Left lobe of liver (tissue), 2 donors: Measurements from ENCODE around the gene ZNF502. TPM values are rescaled to one million over a fixed set of nuclear protein-coding genes. Genes with fewer than 3 reads are reported as not detected.

Experiments used
- ATAC-seq: fragments of 200-7000 bp; cut with Tn5 transposase; one replicate; pipeline ENCODE4 v1.9.1; 2020; ENCODE audit warnings: mild to moderate bottlenecking, moderate library complexity
- DNase-seq: peaks from one replicate; pipeline ENCODE4 v3.0.0-alpha.2; 2020; ENCODE audit warnings: low spot score
- total RNA-seq: library from RNA; stranded (reverse); gene quantifications from one replicate; pipeline ENCODE4 v1.2.1, GENCODE V29; 2021
- donor health status: DM: no; HTN: no; CAD: no; lungs with moderate emphysema.
- donor health status: DM: no; HTN: yes; CAD: no.

The ZNF502 gene
- total RNA-seq, 1 donor from 2014 or later: 1.8 TPM

GRCh38 chr3:44764248-44764647 is 51.8 kb downstream of the ZNF502 start:
- ATAC-seq: no peak

GRCh38 chr3:44771424-44772098 is 59.1 kb downstream of the ZNF502 start:
- DNase-seq: no peak
- no peak for ATAC-seq

More at GRCh38 chr3:44764248-44764647, 51.8 kb downstream of the ZNF502 start:
- no peak for DNase-seq

- DNase-seq: no peak
- no peak for ATAC-seq
Measured at GRCh38 chr3:44772099-44772442, 59.6 kb downstream of the ZNF502 start.

Other genes with a start within 250 kb of the ZNF502 start
- 10.6 TPM for gene ZNF445, start 235.0 kb upstream of the ZNF502 start, total RNA-seq
- gene ZKSCAN7, start 157.5 kb upstream of the ZNF502 start, total RNA-seq: 2.2 TPM
- 0.30 TPM for gene ZNF660, start 127.7 kb upstream of the ZNF502 start, total RNA-seq
- gene ZNF197, start 87.6 kb upstream of the ZNF502 start, total RNA-seq: 7.0 TPM
- 1.8 TPM for gene ZNF35, start 63.9 kb upstream of the ZNF502 start, total RNA-seq
- gene ZNF501, start 17.0 kb downstream of the ZNF502 start, total RNA-seq: 1.2 TPM
- 8.2 TPM for gene KIAA1143, start 49.0 kb downstream of the ZNF502 start, total RNA-seq
- gene KIF15, start 49.1 kb downstream of the ZNF502 start, total RNA-seq: 0.28 TPM
- gene TMEM42, start 149.3 kb downstream of the ZNF502 start, total RNA-seq: 9.7 TPM
- gene TGM4, start 161.9 kb downstream of the ZNF502 start, total RNA-seq: not detected